ENCODE results near the gene ITGB1BP1.

GRCh38 chr2:9443526-9443925 lies 20.2 kb upstream of the ITGB1BP1 start:
- TF ChIP-seq CTCF (IDR thresholded peaks at IDR 0.05; ENCODE audit: insufficient read depth, low read length) (no peak), POLR2AphosphoS5 (IDR thresholded peaks at IDR 0.05; ENCODE audit: low read depth) (no peak), REST (IDR thresholded peaks at IDR 0.05; ENCODE audit: insufficient replicate concordance, low read depth) (no peak)

All from HL-60 (cell line).